Heart left ventricle (tissue), 16 donors: ENCODE results near the gene PRRT1B. TPM values are rescaled to one million over a fixed set of nuclear protein-coding genes. Genes with fewer than 3 reads are reported as not detected.

Experiments
- ATAC-seq, 4 donors: fragments of 200-7000 bp; cut with Tn5 transposase; one replicate each; pipeline ENCODE4 v1.9.1; 2020 to 2022; ENCODE audit warnings: moderate library complexity in 4 of 4, mild to moderate bottlenecking in 3 of 4, moderate number of reproducible peaks in 1 of 4
- DNase-seq, 5 donors: peaks; one replicate each; pipeline ENCODE4 v3.0.0-alpha.2; 2020
- H3K27ac ChIP-seq, 12 donors: fragments of 200-600 bp; sonication (generic) in 4 of 12; one replicate each; pipeline versions ENCODE4 v1.5.0 to v1.8.0; 2016 to 2022; ENCODE audit warnings: mild to moderate bottlenecking in 2 of 12
- H3K27me3 ChIP-seq, 9 donors: fragments of 200-600 bp; sonication (generic) in 2 of 9; one replicate each; pipeline versions ENCODE4 v1.5.1 to v1.8.0; 2016 to 2022; ENCODE audit warnings: mild to moderate bottlenecking in 3 of 9
- H3K36me3 ChIP-seq, 9 donors: fragments of 200-600 bp; sonication (generic) in 2 of 9; one replicate each; pipeline versions ENCODE4 v1.5.0 to v1.8.0; 2018 to 2022; ENCODE audit warnings: mild to moderate bottlenecking in 2 of 9
- H3K4me1 ChIP-seq, 12 donors: fragments of 200-600 bp; sonication (generic) in 4 of 12; one replicate each; pipeline versions ENCODE4 v1.5.0 to v1.8.0; 2016 to 2022; ENCODE audit warnings: mild to moderate bottlenecking in 3 of 12
- H3K4me3 ChIP-seq, 12 donors: fragments of 200-600 bp; sonication (generic) in 4 of 12; one replicate each; pipeline versions ENCODE4 v1.5.0 to v1.8.0; 2017 to 2022; ENCODE audit warnings: mild to moderate bottlenecking in 9 of 12, moderate library complexity in 4 of 12
- H3K9me3 ChIP-seq, 12 donors: fragments of 200-600 bp; sonication (generic) in 4 of 12; one replicate each; pipeline versions ENCODE4 v1.5.0 to v1.8.0; 2016 to 2022; ENCODE audit warnings: mild to moderate bottlenecking in 1 of 12
- POLR2A ChIP-seq, 2 donors: fragments of 450-650 bp; IDR thresholded peaks; one replicate each; pipeline ENCODE4 v1.6.1; 2017; ENCODE audit warnings: antibody characterized with exemption in 2 of 2, mild to moderate bottlenecking in 2 of 2, moderate library complexity in 2 of 2
- WGBS, 4 donors: extraction: QIAGEN DNeasy Blood & Tissue Kit in 2 of 4; methylation state at CpG; one replicate each; pipeline versions ENCODE4 v1.1.5 to v1.1.7; 2013 to 2018; 5-methylcytosine and 5-hydroxymethylcytosine counted together
- intact Hi-C, 10 donors: fragments of 100-400 bp; cut with DNase I; formaldehyde crosslinking; loops; one replicate each; pipeline versions ENCODE4 v1.11.1 to v1.14.2; 2022
- polyA plus RNA-seq, 2 donors: library from polyadenylated mRNA; stranded (reverse); fragments of 200-250 nt; gene quantifications; one replicate each; pipeline ENCODE4 v1.2.3, GENCODE V29; 2013
- total RNA-seq, 9 donors: library from RNA; depleted of rRNA in 2 of 9; stranded (reverse); fragments of >200 nt in 2 of 9; fragmentation: NEBNext Ultra II Directional in 3 of 9; extraction: Animal tissue kit (Norgen Biotek cat#: 25700) in 3 of 9; gene quantifications; one replicate each; pipeline versions ENCODE4 v1.1.0 to v1.2.4, GENCODE V29; 2016 to 2023
- TF ChIP-seq, protein P1 (sequence below), 12 donors: fragments of 200-600 bp; sonication (generic) in 4 of 12; IDR thresholded peaks; one replicate each; pipeline versions ENCODE4 v1.5.0 to v1.8.0; 2018 to 2022; ENCODE audit warnings: antibody characterized with exemption in 12 of 12, mild to moderate bottlenecking in 5 of 12
- donor health status: ischemic (EF 13 %, LVEDD 7.1; RV severe dilation, severe dysfunction).
- donor health status: healthy with polysubstance abuse.
- donor health status: DM: no; HTN: yes; CAD: no.
- donor health status: DM: no; HTN: no; CAD: no.
- donor health status: ischemic (EF 25% LVEDD 6.9; RV normal size, moderate dysfunction).
- donor health status: ischemic (EF 25% LVEDD 5.7; RV mildly dilated, moderate dysfunction).
- donor health status: healthy.
- donor health status: DM: yes; HTN: yes; CAD: no.
- donor health status: ischemic (EF 35%, LVEDD 5.7; RV mildly dilated, moderate dysfunction).
- donor health status: nonischemic (EF 11% LVEDD 7.7; RV severe dilation, severe dysfunction).
- donor health status: DM: yes; HTN: yes; CAD: no.
- donor health status: PGD.
- donor health status: ischemic (EF 29% LVEDD 5.4; RV normal size, mild dysfunction).
- donor health status: nonischemic (EF 23%, LVEDD 6.1; RV moderate dilation, normal function).

The PRRT1B gene
- total and polyA plus RNA-seq, 11 donors: not detected

GRCh38 chr9:131503626-131504465 is 41.5 kb upstream of the PRRT1B start:
- TF ChIP-seq POLR2A (IDR thresholded peaks at IDR 0.05): no peak
- TF ChIP-seq, protein P1, sequence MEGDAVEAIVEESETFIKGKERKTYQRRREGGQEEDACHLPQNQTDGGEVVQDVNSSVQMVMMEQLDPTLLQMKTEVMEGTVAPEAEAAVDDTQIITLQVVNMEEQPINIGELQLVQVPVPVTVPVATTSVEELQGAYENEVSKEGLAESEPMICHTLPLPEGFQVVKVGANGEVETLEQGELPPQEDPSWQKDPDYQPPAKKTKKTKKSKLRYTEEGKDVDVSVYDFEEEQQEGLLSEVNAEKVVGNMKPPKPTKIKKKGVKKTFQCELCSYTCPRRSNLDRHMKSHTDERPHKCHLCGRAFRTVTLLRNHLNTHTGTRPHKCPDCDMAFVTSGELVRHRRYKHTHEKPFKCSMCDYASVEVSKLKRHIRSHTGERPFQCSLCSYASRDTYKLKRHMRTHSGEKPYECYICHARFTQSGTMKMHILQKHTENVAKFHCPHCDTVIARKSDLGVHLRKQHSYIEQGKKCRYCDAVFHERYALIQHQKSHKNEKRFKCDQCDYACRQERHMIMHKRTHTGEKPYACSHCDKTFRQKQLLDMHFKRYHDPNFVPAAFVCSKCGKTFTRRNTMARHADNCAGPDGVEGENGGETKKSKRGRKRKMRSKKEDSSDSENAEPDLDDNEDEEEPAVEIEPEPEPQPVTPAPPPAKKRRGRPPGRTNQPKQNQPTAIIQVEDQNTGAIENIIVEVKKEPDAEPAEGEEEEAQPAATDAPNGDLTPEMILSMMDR (IDR thresholded peaks at IDR 0.05): no peak
- intact Hi-C loops: loop anchor here in 2 of 10 donors (10.0 kb wide), 1 partner anchor 241 kb away; the partner anchor contains the start of gene RAPGEF1 (in 2 of the 2)
- Histone ChIP-seq H3K4me3 (peak overlapping the region; percentile 67 to 99 (median 89)), H3K36me3 (peaks cover 0 to 35% (median 20%) of the 10 kb centered on the region in 9 donors), H3K4me1 (peaks cover 0 to 25% (median 17%) of the 10 kb centered on the region in 12 donors), H3K27me3 (no peaks in the 10 kb centered on the region), H3K27ac (peak overlapping the region in 6 of 12 donors; percentile 77 to 85 (median 83)), H3K9me3 (no peaks in the 10 kb centered on the region)
- ATAC-seq (no peak), DNase-seq (peak in 1 of 5 donors; percentile 60)
- 24 to 34% (median 29%) methylated on average over 26 to 32 of the region's 32 CpGs for WGBS, 4 donors

- DNase-seq (no peak), ATAC-seq (no peak)
- Histone ChIP-seq H3K27ac (no peak overlapping the region), H3K27me3 (no peaks in the 10 kb centered on the region), H3K4me3 (no peak overlapping the region), H3K9me3 (no peaks in the 10 kb centered on the region), H3K36me3 (peaks cover 0 to 35% (median 21%) of the 10 kb centered on the region in 9 donors), H3K4me1 (peaks cover 0 to 25% (median 17%) of the 10 kb centered on the region in 12 donors)
- intact Hi-C loops: loop anchor here in 2 of 10 donors (10.0 kb wide), 1 partner anchor 240 kb away; the partner anchor contains the start of gene RAPGEF1 (in 2 of the 2)
- 93 to 96% (median 95%) methylated on average over 8 of the region's 8 CpGs for WGBS, 4 donors
- TF ChIP-seq, protein P1 (IDR thresholded peaks at IDR 0.05): no peak
Measured at GRCh38 chr9:131505012-131505411, 40.3 kb upstream of the PRRT1B start.

- H3K27me3 ChIP-seq: no peaks in the 10 kb centered on the region
- intact Hi-C loops: no loop called here
- H3K4me3 ChIP-seq: no peak overlapping the region
- H3K4me1 ChIP-seq: peaks cover 0 to 4% (median 0%) of the 10 kb centered on the region in 12 donors
- no peak for ATAC-seq
- TF ChIP-seq, protein P1 (IDR thresholded peaks at IDR 0.05): no peak
- TF ChIP-seq POLR2A (IDR thresholded peaks at IDR 0.05): no peak
- no peak overlapping the region for H3K27ac ChIP-seq
- peaks cover 2 to 85% (median 75%) of the 10 kb centered on the region in 9 donors for H3K36me3 ChIP-seq
- peaks cover 0 to 11% (median 0%) of the 10 kb centered on the region in 12 donors for H3K9me3 ChIP-seq
- no peak for DNase-seq
- WGBS, 4 donors: 72 to 86% (median 77%) methylated on average over 7 of the region's 7 CpGs
Measured at GRCh38 chr9:131511416-131511815, 33.9 kb upstream of the PRRT1B start.

DNA sequence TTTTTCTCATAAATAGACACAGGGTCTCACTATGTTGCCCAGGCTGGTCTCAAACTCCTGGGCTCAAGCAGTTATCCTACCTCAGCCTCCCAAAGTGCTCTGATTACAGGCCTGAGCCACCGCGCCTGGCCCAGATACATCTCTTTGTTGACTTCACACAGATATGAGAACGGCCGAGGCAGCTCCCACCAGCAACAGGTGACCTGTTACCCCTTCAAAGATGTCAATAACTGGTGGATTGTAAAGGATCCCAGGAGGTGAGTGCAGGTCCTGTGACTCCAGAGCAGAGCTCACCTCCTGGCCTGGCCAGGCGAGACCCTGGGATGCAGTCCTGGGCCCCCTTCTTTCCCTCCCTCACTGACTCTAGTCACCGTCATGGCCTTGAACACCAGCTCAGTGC is 33.4 kb upstream of the PRRT1B start:
- Histone ChIP-seq H3K36me3 (peaks cover 2 to 88% (median 79%) of the 10 kb centered on the region in 9 donors), H3K4me1 (peaks cover 0 to 4% (median 0%) of the 10 kb centered on the region in 12 donors), H3K27me3 (no peaks in the 10 kb centered on the region), H3K27ac (no peak overlapping the region), H3K9me3 (peaks cover 0 to 14% (median 0%) of the 10 kb centered on the region in 12 donors), H3K4me3 (no peak overlapping the region)
- 91 to 97% (median 95%) methylated on average over 6 of the region's 6 CpGs for WGBS, 4 donors
- TF ChIP-seq, protein P1 (IDR thresholded peaks at IDR 0.05): no peak
- no peak for TF ChIP-seq POLR2A (IDR thresholded peaks at IDR 0.05)
- intact Hi-C loops: no loop called here
- DNase-seq: no peak
- ATAC-seq: no peak
